ENCODE results near the gene AGO4. TPM values are rescaled to one million over a fixed set of nuclear protein-coding genes. Genes with fewer than 3 reads are reported as not detected.
"Not testable (repeated sequence)": the region's sequence is repeated elsewhere in the genome, so short reads cannot be mapped to it uniquely, and the experiment has no call there.

Gene AGO4
- total and polyA plus RNA-seq, 4 experiments from 2014 or later: 3.6 to 32.9 (median 21.9) TPM

- ChIA-PET CTCF (ENCODE audit: partially characterized antibody) (no interaction called here), POLR2A (ENCODE audit: partially characterized antibody) (no interaction called here)
- Mint-ChIP-seq H3K36me3 (peaks cover 15 to 19% of the 10 kb centered on the region in 2 donors), H3K4me1 (peaks cover 38 to 58% (median 47%) of the 10 kb centered on the region in 4 donors), H3K27me3 (peaks cover 0 to 1% of the 10 kb centered on the region in 2 donors), H3K4me3 (peak overlapping the region in 3 of 8 donors; percentile 3 to 62 (median 8)), H3K27ac (peak overlapping the region in 6 of 7 donors; percentile 5 to 72 (median 50)), H3K9me3 (no peaks in the 10 kb centered on the region)
- Histone ChIP-seq H3K27me3 (ENCODE audit: insufficient read depth, low read length) (no peaks in the 10 kb centered on the region), H3K4me1 (ENCODE audit: insufficient read depth, low read length) (peaks cover 40% of the 10 kb centered on the region), H3K27ac (ENCODE audit: low read depth, low read length) (no peak overlapping the region), H3K36me3 (ENCODE audit: insufficient read depth, low read length) (peaks cover 4% of the 10 kb centered on the region), H3K9me3 (ENCODE audit: control insufficient read depth in 1 of 2, low read length in 2 of 2) (no peaks in the 10 kb centered on the region), H3K4me3 (ENCODE audit: low read length in 2 of 2) (no peak overlapping the region)
- DNase-seq: no peak
- intact Hi-C loops (cut with micrococcal nuclease): loop anchor here (10.0 kb wide), 1 partner anchor 399 kb away; no protein-coding TSS in a partner anchor
Observed at GRCh38 chr1:35885961-35886558, 78.2 kb downstream of the AGO4 start.

- peak overlapping the region; percentile 9 to 79 (median 64) for H3K27ac Mint-ChIP-seq
- H3K9me3 Mint-ChIP-seq: no peaks in the 10 kb centered on the region
- intact Hi-C loops (cut with micrococcal nuclease): loop anchor here (10.0 kb wide), 1 partner anchor 398 kb away; no protein-coding TSS in a partner anchor
- Histone ChIP-seq H3K9me3 (ENCODE audit: control insufficient read depth in 1 of 2, low read length in 2 of 2) (no peaks in the 10 kb centered on the region), H3K4me3 (ENCODE audit: low read length in 2 of 2) (no peak overlapping the region), H3K36me3 (ENCODE audit: insufficient read depth, low read length) (peaks cover 4% of the 10 kb centered on the region), H3K27me3 (ENCODE audit: insufficient read depth, low read length) (no peaks in the 10 kb centered on the region), H3K27ac (ENCODE audit: low read depth, low read length) (no peak overlapping the region), H3K4me1 (ENCODE audit: insufficient read depth, low read length) (peaks cover 40% of the 10 kb centered on the region)
- no peak for DNase-seq
- peaks cover 0 to 1% of the 10 kb centered on the region in 2 donors for H3K27me3 Mint-ChIP-seq
- H3K4me1 Mint-ChIP-seq: peaks cover 37 to 55% (median 46%) of the 10 kb centered on the region in 4 donors
- CTCF ChIA-PET (ENCODE audit: partially characterized antibody): no interaction called here
- H3K36me3 Mint-ChIP-seq: peaks cover 17 to 21% of the 10 kb centered on the region in 2 donors
- POLR2A ChIA-PET (ENCODE audit: partially characterized antibody): interaction anchor here (0.8 to 1.0 kb wide), 2 partner anchors 10 to 44 kb away, joined by 3 read pairs; partner anchors contain the start of gene AGO3
- peak overlapping the region in 5 of 8 donors; percentile 3 to 61 (median 19) for H3K4me3 Mint-ChIP-seq
Observed at GRCh38 chr1:35886577-35887431, 79.0 kb downstream of the AGO4 start.

DNA sequence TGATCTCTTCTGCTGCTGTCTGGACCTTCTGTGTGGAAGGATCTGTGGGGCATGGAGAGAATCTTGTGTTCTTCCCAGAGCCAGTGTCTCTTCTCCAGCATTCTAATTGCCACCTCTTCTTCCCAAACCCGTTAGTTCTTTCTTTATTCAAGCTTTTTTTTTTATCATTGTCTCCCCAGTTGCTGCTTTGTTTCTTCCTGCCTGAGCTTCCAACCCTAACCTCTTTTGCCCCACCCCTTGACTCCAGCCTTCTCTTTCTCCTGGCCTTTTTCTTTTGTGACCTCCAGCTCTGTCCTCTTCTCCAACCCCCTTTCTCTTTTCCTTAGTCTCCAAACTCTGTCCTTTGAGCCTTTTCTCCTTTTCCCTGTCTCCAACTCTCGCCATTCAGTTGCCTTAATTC lies 79.7 kb downstream of the AGO4 start:
- CTCF ChIA-PET (ENCODE audit: partially characterized antibody): no interaction called here
- intact Hi-C loops (cut with micrococcal nuclease): loop anchor here (10.0 kb wide), 1 partner anchor 397 kb away; no protein-coding TSS in a partner anchor

DNA sequence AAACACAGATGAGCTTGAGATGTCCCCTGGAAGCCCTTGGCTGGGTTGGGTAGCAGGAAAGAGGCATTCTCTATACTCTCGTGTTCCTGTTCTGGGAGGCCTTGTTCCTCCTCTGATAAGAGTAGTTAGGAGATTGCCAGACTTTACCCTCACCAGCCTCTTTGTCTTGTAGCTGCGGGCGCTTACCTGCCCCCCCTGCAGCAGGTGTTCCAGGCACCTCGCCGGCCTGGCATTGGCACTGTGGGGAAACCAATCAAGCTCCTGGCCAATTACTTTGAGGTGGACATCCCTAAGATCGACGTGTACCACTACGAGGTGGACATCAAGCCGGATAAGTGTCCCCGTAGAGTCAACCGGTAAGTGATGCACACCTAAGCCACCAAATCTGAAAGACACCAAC lies 80.4 kb downstream of the AGO4 start:
- H3K27ac Mint-ChIP-seq: peak overlapping the region in 1 of 7 donors; percentile 36
- POLR2A ChIA-PET (ENCODE audit: partially characterized antibody): no interaction called here
- CTCF ChIA-PET (ENCODE audit: partially characterized antibody): no interaction called here
- H3K4me1 ChIP-seq (ENCODE audit: insufficient read depth, low read length): peaks cover 34% of the 10 kb centered on the region
- H3K9me3 ChIP-seq (ENCODE audit: control insufficient read depth in 1 of 2, low read length in 2 of 2): no peaks in the 10 kb centered on the region
- H3K36me3 ChIP-seq (ENCODE audit: insufficient read depth, low read length): peaks cover 8% of the 10 kb centered on the region
- H3K27me3 ChIP-seq (ENCODE audit: insufficient read depth, low read length): no peaks in the 10 kb centered on the region
- H3K36me3 Mint-ChIP-seq: peaks cover 26 to 35% of the 10 kb centered on the region in 2 donors
- intact Hi-C loops (cut with micrococcal nuclease): loop anchor here (10.0 kb wide), 1 partner anchor 397 kb away; no protein-coding TSS in a partner anchor
- DNase-seq: no peak
- no peak overlapping the region for H3K4me3 Mint-ChIP-seq
- H3K9me3 Mint-ChIP-seq: no peaks in the 10 kb centered on the region
- peaks cover 29 to 45% (median 37%) of the 10 kb centered on the region in 4 donors for H3K4me1 Mint-ChIP-seq
- H3K4me3 ChIP-seq (ENCODE audit: low read length in 2 of 2): no peak overlapping the region
- no peaks in the 10 kb centered on the region for H3K27me3 Mint-ChIP-seq
- no peak overlapping the region for H3K27ac ChIP-seq (ENCODE audit: low read depth, low read length)

More for the DNA sequence above, 79.7 kb downstream of the AGO4 start:
- Mint-ChIP-seq H3K9me3 (no peaks in the 10 kb centered on the region), H3K4me3 (peak overlapping the region in 4 of 8 donors; percentile 15 to 38 (median 23)), H3K27me3 (no peaks in the 10 kb centered on the region), H3K27ac (peak overlapping the region in 5 of 7 donors; percentile 14 to 76 (median 64)), H3K4me1 (peaks cover 30 to 48% (median 40%) of the 10 kb centered on the region in 4 donors), H3K36me3 (peaks cover 20 to 27% of the 10 kb centered on the region in 2 donors)
- Histone ChIP-seq H3K9me3 (ENCODE audit: control insufficient read depth in 1 of 2, low read length in 2 of 2) (no peaks in the 10 kb centered on the region), H3K4me3 (ENCODE audit: low read length in 2 of 2) (no peak overlapping the region), H3K27ac (ENCODE audit: low read depth, low read length) (no peak overlapping the region), H3K27me3 (ENCODE audit: insufficient read depth, low read length) (no peaks in the 10 kb centered on the region), H3K4me1 (ENCODE audit: insufficient read depth, low read length) (peaks cover 38% of the 10 kb centered on the region), H3K36me3 (ENCODE audit: insufficient read depth, low read length) (peaks cover 4% of the 10 kb centered on the region)
- POLR2A ChIA-PET (ENCODE audit: partially characterized antibody): interaction anchor here (0.8 to 1.0 kb wide), 2 partner anchors 9 to 43 kb away, joined by 3 read pairs; partner anchors contain the start of gene AGO3
- DNase-seq: no peak

- H3K27me3 Mint-ChIP-seq; POLR2A ChIA-PET (ENCODE audit: partially characterized antibody); H3K9me3 Mint-ChIP-seq; H3K27me3 ChIP-seq (ENCODE audit: insufficient read depth, low read length); H3K4me3 Mint-ChIP-seq; CTCF ChIA-PET (ENCODE audit: partially characterized antibody); H3K27ac ChIP-seq (ENCODE audit: low read depth, low read length); H3K27ac Mint-ChIP-seq; H3K4me3 ChIP-seq (ENCODE audit: low read length in 2 of 2); DNase-seq; H3K9me3 ChIP-seq (ENCODE audit: control insufficient read depth in 1 of 2, low read length in 2 of 2): not testable (repeated sequence)
- intact Hi-C loops (cut with micrococcal nuclease): loop anchor here (10.0 kb wide), 1 partner anchor 396 kb away; no protein-coding TSS in a partner anchor
- peaks cover 29 to 40% (median 34%) of the 10 kb centered on the region in 4 donors for H3K4me1 Mint-ChIP-seq
- Histone ChIP-seq H3K36me3 (ENCODE audit: insufficient read depth, low read length) (peaks cover 15% of the 10 kb centered on the region), H3K4me1 (ENCODE audit: insufficient read depth, low read length) (peaks cover 34% of the 10 kb centered on the region)
- peaks cover 30 to 40% of the 10 kb centered on the region in 2 donors for H3K36me3 Mint-ChIP-seq
Observed at GRCh38 chr1:35888981-35889380, 81.2 kb downstream of the AGO4 start.

DNA sequence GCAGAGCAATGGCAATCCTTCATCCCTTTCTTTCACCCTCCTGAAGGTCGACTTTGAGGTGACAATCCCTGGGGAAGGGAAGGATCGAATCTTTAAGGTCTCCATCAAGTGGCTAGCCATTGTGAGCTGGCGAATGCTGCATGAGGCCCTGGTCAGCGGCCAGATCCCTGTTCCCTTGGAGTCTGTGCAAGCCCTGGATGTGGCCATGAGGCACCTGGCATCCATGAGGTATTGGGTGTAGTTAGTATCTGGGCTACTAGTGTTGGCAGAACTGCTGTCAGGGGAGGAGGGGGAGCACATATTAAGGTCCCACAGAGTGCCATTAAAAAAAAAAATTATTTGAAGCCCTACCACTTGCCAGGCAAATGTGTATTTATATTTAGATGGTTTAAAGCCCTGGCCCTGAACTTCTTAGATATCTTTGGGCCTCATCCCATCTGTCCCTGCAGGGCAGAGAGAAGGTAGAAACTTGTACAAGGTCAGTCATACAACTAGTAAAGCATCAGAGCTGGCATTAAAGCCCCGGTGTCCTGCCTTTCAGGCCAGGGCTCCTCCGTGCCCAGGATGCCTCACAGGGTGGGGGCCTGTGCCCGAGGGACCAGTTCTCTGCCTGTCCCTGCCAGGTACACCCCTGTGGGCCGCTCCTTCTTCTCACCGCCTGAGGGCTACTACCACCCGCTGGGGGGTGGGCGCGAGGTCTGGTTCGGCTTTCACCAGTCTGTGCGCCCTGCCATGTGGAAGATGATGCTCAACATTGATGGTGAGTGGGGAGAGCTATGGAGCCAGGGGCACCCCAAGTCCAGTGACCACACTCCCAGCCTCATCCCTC lies 85.4 kb downstream of the AGO4 start:
- Mint-ChIP-seq H3K36me3 (peaks cover 52 to 74% of the 10 kb centered on the region in 2 donors), H3K9me3 (no peaks in the 10 kb centered on the region), H3K27ac (peak overlapping the region in 1 of 7 donors; percentile 12), H3K4me3 (no peak overlapping the region), H3K27me3 (no peaks in the 10 kb centered on the region), H3K4me1 (peaks cover 0 to 3% (median 1%) of the 10 kb centered on the region in 4 donors)
- Histone ChIP-seq H3K4me3 (ENCODE audit: low read length in 2 of 2) (no peak overlapping the region), H3K4me1 (ENCODE audit: insufficient read depth, low read length) (no peaks in the 10 kb centered on the region), H3K9me3 (ENCODE audit: control insufficient read depth in 1 of 2, low read length in 2 of 2) (no peaks in the 10 kb centered on the region), H3K27me3 (ENCODE audit: insufficient read depth, low read length) (no peaks in the 10 kb centered on the region), H3K36me3 (ENCODE audit: insufficient read depth, low read length) (peaks cover 25% of the 10 kb centered on the region), H3K27ac (ENCODE audit: low read depth, low read length) (no peak overlapping the region)
- CTCF ChIA-PET (ENCODE audit: partially characterized antibody): interaction anchor here (0.6 to 1.3 kb wide), 2 partner anchors 10 kb away, joined by 3 to 8 read pairs; partner anchors contain the start of gene AGO1
- POLR2A ChIA-PET (ENCODE audit: partially characterized antibody): no interaction called here
- intact Hi-C loops (cut with micrococcal nuclease): no loop called here
- no peak for DNase-seq

Measured in CD4-positive, alpha-beta memory T cell (primary cell).